Spleen (tissue), 7 donors: ENCODE results near the gene SPEF2.

Experiments used
- CTCF ChIP-seq, 11 experiments: fragments of 200-600 bp in 7 of 11; fragments of 450-650 bp in 4 of 11; sonication (generic) in 4 of 11; IDR thresholded peaks in 8 of 11; conservative IDR thresholded peaks in 3 of 11; 1 replicate in 7 of 11; 2 replicates in 4 of 11; pipeline versions ENCODE4 v1.4.0 to v1.8.0; 2016 to 2021; ENCODE audit warnings: antibody characterized with exemption in 11 of 11, inconsistent platforms in 4 of 11, mild to moderate bottlenecking in 1 of 11
- POLR2A ChIP-seq, 3 donors: fragments of 450-650 bp; IDR thresholded peaks; one replicate each; pipeline ENCODE4 v1.5.1; 2017; ENCODE audit warnings: antibody characterized with exemption in 3 of 3, mild to moderate bottlenecking in 1 of 3
- donor health status: DM: no; HTN: no; CAD: no; lungs with moderate emphysema.
- donor health status: DM: no; HTN: no; CAD: no.
- donor health status: DM: no; HTN: no; CAD: no.

DNA sequence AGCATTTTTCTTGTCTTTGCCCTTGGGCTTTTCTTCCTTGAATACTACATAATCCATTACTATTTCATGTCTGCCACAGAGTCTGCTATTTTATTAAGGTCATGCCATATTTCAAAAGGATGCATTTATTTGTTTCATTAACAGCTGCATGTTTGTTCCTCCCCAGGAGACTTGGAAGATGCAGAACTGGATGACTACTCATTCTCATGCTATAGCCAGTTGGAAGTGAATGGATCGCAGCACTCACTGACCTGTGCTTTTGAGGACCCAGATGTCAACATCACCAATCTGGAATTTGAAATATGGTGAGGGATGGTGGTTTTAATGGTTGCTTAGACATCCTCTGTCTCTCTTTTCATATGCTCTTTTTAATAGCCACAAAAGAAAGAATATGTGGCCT is 243.0 kb downstream of the SPEF2 start:
- TF ChIP-seq POLR2A (IDR thresholded peaks at IDR 0.05): no peak
- TF ChIP-seq CTCF (IDR thresholded peaks at IDR 0.05 in 8 of 11, conservative IDR thresholded peaks at IDR 0.05 in 3 of 11): no peak
